K562 (cell line): ENCODE measurements around the gene DPEP3.

Experiments used
- CTCF ChIP-seq, 3 experiments: IDR thresholded peaks in 2 of 3; conservative IDR thresholded peaks in 1 of 3; 2 replicates each; pipeline ENCODE4 v1.5.1; 2011 to 2012; ENCODE audit warnings: low read length in 3 of 3, mild to moderate bottlenecking in 3 of 3, control low read depth in 2 of 3, improper control_type of control experiment in 1 of 3, inconsistent platforms in 1 of 3, low read depth in 1 of 3, mixed read lengths in 1 of 3, moderate library complexity in 1 of 3; ENCODE audit not compliant: insufficient read depth in 2 of 3
- EP300 ChIP-seq: IDR thresholded peaks from 2 replicates; pipeline ENCODE4 v1.6.1; 2012; ENCODE audit warnings: low read length, improper control_type of control experiment
- JUND ChIP-seq, 2 experiments: IDR thresholded peaks; 2 replicates in 1 of 2; 3 replicates in 1 of 2; pipeline ENCODE4 v1.6.1; 2011; ENCODE audit warnings: borderline replicate concordance in 2 of 2, low read depth in 2 of 2, low read length in 2 of 2, improper control_type of control experiment in 1 of 2, missing biosample characterization in 1 of 2, missing genetic modification characterization in 1 of 2, missing genetic modification reagents in 1 of 2
- KDM5B ChIP-seq: fragments of 200-600 bp; sonication (generic); IDR thresholded peaks from 2 replicates; pipeline ENCODE4 v1.6.1; 2012; ENCODE audit warnings: low read depth, mild to moderate bottlenecking, moderate library complexity, low read length, control low read depth, inconsistent platforms; ENCODE audit not compliant: insufficient replicate concordance
- PTTG1 ChIP-seq: fragments of 450-650 bp; IDR thresholded peaks from 2 replicates; pipeline ENCODE4 v1.6.1; 2016; ENCODE audit warnings: low read depth, mild to moderate bottlenecking, missing genetic modification characterization, missing compliant biosample characterization
- RCOR1 ChIP-seq, 2 experiments: IDR thresholded peaks; 2 replicates each; pipeline ENCODE4 v1.6.1; 2012; ENCODE audit warnings: low read depth in 2 of 2, low read length in 2 of 2, borderline replicate concordance in 1 of 2, improper control_type of control experiment in 1 of 2
- TF ChIP-seq, protein P1 (sequence below): IDR thresholded peaks from 2 replicates; pipeline ENCODE4 v1.6.1; 2016; ENCODE audit warnings: missing genetic modification characterization, missing compliant biosample characterization

DNA sequence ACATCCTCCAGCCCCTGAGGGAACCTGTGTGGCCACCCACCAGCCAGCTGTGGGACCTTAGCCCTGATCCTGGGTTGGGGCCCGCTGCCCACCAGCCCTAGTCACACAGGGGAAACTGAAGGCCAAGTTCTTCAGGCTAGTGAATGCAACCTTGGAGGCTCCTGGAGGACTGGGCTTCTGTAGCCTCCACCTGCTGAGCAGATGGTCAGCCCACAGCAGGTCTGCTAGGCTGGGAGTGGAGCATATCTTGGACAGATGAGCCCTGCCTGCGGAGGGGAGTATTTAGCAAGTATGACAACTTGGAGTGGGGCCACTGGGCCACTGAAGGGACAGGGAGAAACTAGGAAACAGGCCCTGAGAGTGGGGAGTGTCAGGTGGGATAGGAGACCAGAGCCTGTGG lies 4.1 kb downstream of the DPEP3 start:
- TF ChIP-seq EP300 (no peak), PTTG1 (tag) (no peak), CTCF (IDR thresholded peaks at IDR 0.05 in 2 of 3, conservative IDR thresholded peaks at IDR 0.05 in 1 of 3; ENCODE audit: insufficient read depth in 2 of 3, low read depth in 1 of 3, low read length in 3 of 3) (no peak), RCOR1 (IDR thresholded peaks at IDR 0.05; ENCODE audit: borderline replicate concordance in 1 of 2, low read depth in 2 of 2, low read length in 2 of 2) (no peak), JUND (IDR thresholded peaks at IDR 0.05; ENCODE audit: borderline replicate concordance, low read depth, low read length) (no peak), JUND (tag; IDR thresholded peaks at IDR 0.05; ENCODE audit: borderline replicate concordance, low read depth, low read length) (no peak), KDM5B (no peak)
- TF ChIP-seq, protein P1, sequence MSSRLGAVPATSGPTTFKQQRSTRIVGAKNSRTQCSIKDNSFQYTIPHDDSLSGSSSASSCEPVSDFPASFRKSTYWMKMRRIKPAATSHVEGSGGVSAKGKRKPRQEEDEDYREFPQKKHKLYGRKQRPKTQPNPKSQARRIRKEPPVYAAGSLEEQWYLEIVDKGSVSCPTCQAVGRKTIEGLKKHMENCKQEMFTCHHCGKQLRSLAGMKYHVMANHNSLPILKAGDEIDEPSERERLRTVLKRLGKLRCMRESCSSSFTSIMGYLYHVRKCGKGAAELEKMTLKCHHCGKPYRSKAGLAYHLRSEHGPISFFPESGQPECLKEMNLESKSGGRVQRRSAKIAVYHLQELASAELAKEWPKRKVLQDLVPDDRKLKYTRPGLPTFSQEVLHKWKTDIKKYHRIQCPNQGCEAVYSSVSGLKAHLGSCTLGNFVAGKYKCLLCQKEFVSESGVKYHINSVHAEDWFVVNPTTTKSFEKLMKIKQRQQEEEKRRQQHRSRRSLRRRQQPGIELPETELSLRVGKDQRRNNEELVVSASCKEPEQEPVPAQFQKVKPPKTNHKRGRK, result no peak
